HEK293 (cell line): ENCODE results near the gene TMCC2.

Source experiments
- ATF2 ChIP-seq: fragments of 450-650 bp; formaldehyde crosslinking; IDR thresholded peaks from 2 replicates; pipeline ENCODE4 v1.5.1; 2016; ENCODE audit warnings: missing biosample characterization, missing genetic modification characterization, low read depth
- BCL11B ChIP-seq: fragments of 450-650 bp; formaldehyde crosslinking; IDR thresholded peaks from 2 replicates; pipeline ENCODE4 v1.5.1; 2016; ENCODE audit warnings: low read depth, missing biosample characterization, missing genetic modification characterization
- CTCF ChIP-seq: fragments of 450-650 bp; formaldehyde crosslinking; IDR thresholded peaks from 2 replicates; pipeline ENCODE4 v1.5.1; 2016; ENCODE audit warnings: missing biosample characterization, missing genetic modification characterization
- FEZF1 ChIP-seq: fragments of 450-650 bp; formaldehyde crosslinking; IDR thresholded peaks from 2 replicates; pipeline ENCODE4 v1.5.1; 2016; ENCODE audit warnings: missing biosample characterization, missing genetic modification characterization
- GFI1B ChIP-seq: fragments of 450-650 bp; formaldehyde crosslinking; IDR thresholded peaks from 2 replicates; pipeline ENCODE4 v1.5.1; 2016; ENCODE audit warnings: missing biosample characterization, missing genetic modification characterization
- GLI2 ChIP-seq: fragments of 450-650 bp; formaldehyde crosslinking; IDR thresholded peaks from 2 replicates; pipeline ENCODE4; 2017; ENCODE audit warnings: missing biosample characterization, missing genetic modification characterization, low read depth, borderline replicate concordance
- KLF10 ChIP-seq: fragments of 450-650 bp; IDR thresholded peaks from 2 replicates; pipeline ENCODE4 v1.5.1; 2018; ENCODE audit warnings: missing biosample characterization, mild to moderate bottlenecking, missing genetic modification characterization
- OSR2 ChIP-seq: fragments of 450-650 bp; formaldehyde crosslinking; IDR thresholded peaks from 2 replicates; pipeline ENCODE4 v1.5.1; 2016; ENCODE audit warnings: missing biosample characterization, missing genetic modification characterization
- PRDM6 ChIP-seq: fragments of 450-650 bp; formaldehyde crosslinking; IDR thresholded peaks from 2 replicates; pipeline ENCODE4 v1.5.1; 2017; ENCODE audit warnings: missing biosample characterization, missing genetic modification characterization
- SP7 ChIP-seq: fragments of 450-650 bp; formaldehyde crosslinking; IDR thresholded peaks from 2 replicates; pipeline ENCODE4 v1.5.1; 2016; ENCODE audit warnings: missing biosample characterization, missing genetic modification characterization
- WT1 ChIP-seq: fragments of 450-650 bp; formaldehyde crosslinking; IDR thresholded peaks from 2 replicates; pipeline ENCODE4 v1.5.1; 2016; ENCODE audit warnings: missing biosample characterization, missing genetic modification characterization
- ZBTB44 ChIP-seq: fragments of 450-650 bp; IDR thresholded peaks from 2 replicates; pipeline ENCODE4 v1.5.1; 2018; ENCODE audit warnings: missing biosample characterization, mild to moderate bottlenecking, missing genetic modification characterization
- ZFP69B ChIP-seq: fragments of 450-650 bp; formaldehyde crosslinking; IDR thresholded peaks from 2 replicates; pipeline ENCODE4 v1.5.1; 2016; ENCODE audit warnings: missing biosample characterization, missing genetic modification characterization
- ZNF24 ChIP-seq: fragments of 450-650 bp; formaldehyde crosslinking; IDR thresholded peaks from 2 replicates; pipeline ENCODE4 v1.5.1; 2016; ENCODE audit warnings: missing biosample characterization, missing genetic modification characterization
- ZNF266 ChIP-seq: fragments of 450-650 bp; formaldehyde crosslinking; IDR thresholded peaks from 2 replicates; pipeline ENCODE4 v1.5.1; 2016; ENCODE audit warnings: missing biosample characterization, missing genetic modification characterization, low read depth
- ZNF366 ChIP-seq: fragments of 450-650 bp; formaldehyde crosslinking; conservative IDR thresholded peaks from 2 replicates; pipeline ENCODE4 v1.5.1; 2016; ENCODE audit warnings: missing biosample characterization, missing genetic modification characterization
- ZNF513 ChIP-seq: fragments of 450-650 bp; IDR thresholded peaks from 2 replicates; pipeline ENCODE4 v1.5.1; 2018; ENCODE audit warnings: missing biosample characterization, missing genetic modification characterization
- ZNF514 ChIP-seq: fragments of 450-650 bp; formaldehyde crosslinking; IDR thresholded peaks from 2 replicates; pipeline ENCODE4 v1.5.1; 2016; ENCODE audit warnings: missing biosample characterization, missing genetic modification characterization
- ZNF843 ChIP-seq: fragments of 450-650 bp; formaldehyde crosslinking; IDR thresholded peaks from 2 replicates; pipeline ENCODE4 v1.5.1; 2016; ENCODE audit warnings: missing biosample characterization, missing genetic modification characterization
- ZSCAN30 ChIP-seq: fragments of 450-650 bp; IDR thresholded peaks from 2 replicates; pipeline ENCODE4 v1.5.1; 2018; ENCODE audit warnings: missing biosample characterization, mild to moderate bottlenecking, missing genetic modification characterization, moderate library complexity
- ZXDB ChIP-seq: fragments of 450-650 bp; formaldehyde crosslinking; IDR thresholded peaks from 2 replicates; pipeline ENCODE4 v1.5.1; 2016; ENCODE audit warnings: missing biosample characterization, missing genetic modification characterization
- TF ChIP-seq, protein P1 (sequence below): fragments of 450-650 bp; formaldehyde crosslinking; IDR thresholded peaks from 2 replicates; pipeline ENCODE4 v1.5.1; 2017; ENCODE audit warnings: missing biosample characterization, missing genetic modification characterization
- TF ChIP-seq, protein P2 (sequence below): fragments of 450-650 bp; formaldehyde crosslinking; IDR thresholded peaks from 2 replicates; pipeline ENCODE4 v1.5.1; 2017; ENCODE audit warnings: missing biosample characterization, missing genetic modification characterization
- TF ChIP-seq, protein P3 (sequence below): fragments of 450-650 bp; formaldehyde crosslinking; IDR thresholded peaks from 2 replicates; pipeline ENCODE4 v1.5.1; 2016; ENCODE audit warnings: missing biosample characterization, missing genetic modification characterization

Gene TMCC2

GRCh38 chr1:205224736-205225135, 3.0 kb upstream of the TMCC2 start (continued):
- TF ChIP-seq ZNF366 (0 out of 2 replicates have a peak, but pooled peaks have one; percentile 36), ZNF266 (no peak), PRDM6 (peak; percentile 98), KLF10 (peak; percentile 56; the same call in 1 of the 2 replicates), ZNF24 (tag by site-specific recombination) (peak; percentile 64; the same call in 1 of the 2 replicates), WT1 (peak; percentile 100), CTCF (no peak), GFI1B (tag by site-specific recombination) (peak; percentile 29; the same call in 1 of the 2 replicates), ZNF513 (tag by site-specific recombination) (0 out of 2 replicates have a peak, but pooled peaks have one; percentile 23), ZNF514 (tag by site-specific recombination) (no peak), ZSCAN30 (tag by site-specific recombination) (peak; percentile 53; the same call in 1 of the 2 replicates), OSR2 (tag by site-specific recombination) (peak; percentile 97), ZXDB (peak; percentile 68; the same call in 1 of the 2 replicates), ZBTB44 (tag by site-specific recombination) (peak; percentile 84), BCL11B (tag by site-specific recombination) (peak; percentile 81), ZFP69B (0 out of 2 replicates have a peak, but pooled peaks have one; percentile 33), ATF2 (tag by site-specific recombination) (no peak), GLI2 (peak; percentile 74; the same call in 1 of the 2 replicates), SP7 (peak; percentile 96), FEZF1 (tag by site-specific recombination) (peak; percentile 94), ZNF843 (tag by site-specific recombination) (peak; percentile 92)
- TF ChIP-seq, protein P1, sequence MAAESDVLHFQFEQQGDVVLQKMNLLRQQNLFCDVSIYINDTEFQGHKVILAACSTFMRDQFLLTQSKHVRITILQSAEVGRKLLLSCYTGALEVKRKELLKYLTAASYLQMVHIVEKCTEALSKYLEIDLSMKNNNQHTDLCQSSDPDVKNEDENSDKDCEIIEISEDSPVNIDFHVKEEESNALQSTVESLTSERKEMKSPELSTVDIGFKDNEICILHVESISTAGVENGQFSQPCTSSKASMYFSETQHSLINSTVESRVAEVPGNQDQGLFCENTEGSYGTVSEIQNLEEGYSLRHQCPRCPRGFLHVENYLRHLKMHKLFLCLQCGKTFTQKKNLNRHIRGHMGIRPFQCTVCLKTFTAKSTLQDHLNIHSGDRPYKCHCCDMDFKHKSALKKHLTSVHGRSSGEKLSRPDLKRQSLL = peak; percentile 19; the same call in 1 of the 2 replicates
- TF ChIP-seq, protein P2, sequence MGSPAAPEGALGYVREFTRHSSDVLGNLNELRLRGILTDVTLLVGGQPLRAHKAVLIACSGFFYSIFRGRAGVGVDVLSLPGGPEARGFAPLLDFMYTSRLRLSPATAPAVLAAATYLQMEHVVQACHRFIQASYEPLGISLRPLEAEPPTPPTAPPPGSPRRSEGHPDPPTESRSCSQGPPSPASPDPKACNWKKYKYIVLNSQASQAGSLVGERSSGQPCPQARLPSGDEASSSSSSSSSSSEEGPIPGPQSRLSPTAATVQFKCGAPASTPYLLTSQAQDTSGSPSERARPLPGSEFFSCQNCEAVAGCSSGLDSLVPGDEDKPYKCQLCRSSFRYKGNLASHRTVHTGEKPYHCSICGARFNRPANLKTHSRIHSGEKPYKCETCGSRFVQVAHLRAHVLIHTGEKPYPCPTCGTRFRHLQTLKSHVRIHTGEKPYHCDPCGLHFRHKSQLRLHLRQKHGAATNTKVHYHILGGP (tag by site-specific recombination) = no peak
- TF ChIP-seq, protein P3, sequence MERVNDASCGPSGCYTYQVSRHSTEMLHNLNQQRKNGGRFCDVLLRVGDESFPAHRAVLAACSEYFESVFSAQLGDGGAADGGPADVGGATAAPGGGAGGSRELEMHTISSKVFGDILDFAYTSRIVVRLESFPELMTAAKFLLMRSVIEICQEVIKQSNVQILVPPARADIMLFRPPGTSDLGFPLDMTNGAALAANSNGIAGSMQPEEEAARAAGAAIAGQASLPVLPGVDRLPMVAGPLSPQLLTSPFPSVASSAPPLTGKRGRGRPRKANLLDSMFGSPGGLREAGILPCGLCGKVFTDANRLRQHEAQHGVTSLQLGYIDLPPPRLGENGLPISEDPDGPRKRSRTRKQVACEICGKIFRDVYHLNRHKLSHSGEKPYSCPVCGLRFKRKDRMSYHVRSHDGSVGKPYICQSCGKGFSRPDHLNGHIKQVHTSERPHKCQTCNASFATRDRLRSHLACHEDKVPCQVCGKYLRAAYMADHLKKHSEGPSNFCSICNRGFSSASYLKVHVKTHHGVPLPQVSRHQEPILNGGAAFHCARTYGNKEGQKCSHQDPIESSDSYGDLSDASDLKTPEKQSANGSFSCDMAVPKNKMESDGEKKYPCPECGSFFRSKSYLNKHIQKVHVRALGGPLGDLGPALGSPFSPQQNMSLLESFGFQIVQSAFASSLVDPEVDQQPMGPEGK (tag by site-specific recombination) = 0 out of 2 replicates have a peak, but pooled peaks have one; percentile 22
